Iris pigment epithelial cell (primary cell): ENCODE measurements around the gene VPS29.

Experiments used
- DNase-seq: peaks from one replicate; pipeline ENCODE4 v3.0.0-alpha.2; 2011; ENCODE audit warnings: low read depth

VPS29 gene

DNA sequence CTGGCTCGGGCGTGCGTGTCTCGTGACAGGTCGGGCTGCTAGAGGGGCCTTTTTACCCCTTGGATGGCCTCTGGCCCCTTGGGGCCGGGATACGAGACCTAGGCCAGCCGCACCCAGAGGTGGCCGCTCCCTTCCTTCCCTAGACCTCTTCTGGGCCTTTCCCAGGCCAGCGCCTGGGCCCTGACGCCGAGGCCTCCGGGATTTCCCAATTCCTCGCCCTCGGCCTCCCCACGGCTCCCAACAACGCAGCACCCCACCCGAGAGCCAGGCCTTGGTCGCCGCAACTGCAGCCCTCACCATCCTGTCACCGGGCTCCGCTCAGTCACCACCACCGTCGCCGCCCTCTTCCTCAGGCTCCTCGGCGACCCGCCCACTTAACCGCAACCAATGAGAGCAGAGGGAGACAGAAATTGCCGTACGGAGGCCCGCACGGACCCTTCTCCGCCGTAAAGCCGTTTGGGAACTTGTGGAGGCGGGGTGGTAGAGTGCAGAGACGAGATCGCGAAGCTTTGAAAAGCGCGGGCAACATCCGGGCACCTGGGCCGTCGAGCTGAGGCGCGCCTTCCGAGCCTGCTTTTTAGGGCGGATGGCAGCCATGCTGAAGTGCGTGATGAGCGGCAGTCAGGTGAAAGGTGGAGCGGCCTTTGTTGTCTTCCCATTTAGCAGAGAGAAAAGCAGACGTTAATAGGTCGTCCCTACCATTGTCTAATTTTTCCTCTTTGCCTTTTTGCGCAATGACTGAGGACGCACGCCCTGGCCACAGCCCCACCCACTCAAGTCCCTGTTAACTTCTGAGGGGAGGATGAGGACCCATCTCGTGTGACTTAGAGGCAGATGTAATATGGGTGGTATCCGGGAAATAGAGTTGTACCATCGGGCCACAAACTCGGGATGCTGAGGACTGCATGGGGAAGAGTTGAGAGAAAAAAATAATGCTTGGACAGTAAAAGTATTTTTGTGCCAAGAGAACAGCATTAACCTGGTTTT is at the start of gene VPS29, which contains the start of gene RAD9B:
Gene VPS29, minus strand, starts transcription at position 360 of the 987 bp plus-strand sequence. Its CDS starts 60 bp downstream, at position 300.
Gene RAD9B, plus strand, starts transcription at position 580 of the 987 bp plus-strand sequence. Its CDS starts 7 bp downstream, at position 587.
- peak; percentile 99 for DNase-seq

DNA sequence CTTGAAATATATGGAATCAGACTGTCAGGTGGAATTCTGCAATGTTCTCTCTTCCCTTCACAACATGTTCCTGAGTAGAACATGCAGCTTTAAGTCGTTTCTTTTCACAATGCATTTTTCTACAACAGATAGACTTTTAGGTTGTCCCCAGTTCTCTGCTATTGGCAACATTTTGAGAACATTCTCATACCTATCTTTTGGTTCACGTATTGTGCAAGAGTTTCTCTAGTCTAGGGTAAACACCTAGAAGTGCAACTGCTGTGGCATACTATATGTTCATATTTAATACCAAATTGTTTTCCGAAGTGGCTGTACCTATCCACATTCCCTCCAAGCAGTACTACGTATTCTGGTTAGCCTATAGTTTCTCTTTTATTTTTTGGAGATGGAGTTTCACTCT is 49.1 kb upstream of the VPS29 start:
- DNase-seq = no peak

- DNase-seq = no peak
Observed at GRCh38 chr12:110549716-110550115, 47.8 kb upstream of the VPS29 start.

GRCh38 chr12:110548678-110549077 is 46.8 kb upstream of the VPS29 start:
- DNase-seq = peak; percentile 69

GRCh38 chr12:110547090-110547489 is 45.2 kb upstream of the VPS29 start:
- no peak for DNase-seq

DNA sequence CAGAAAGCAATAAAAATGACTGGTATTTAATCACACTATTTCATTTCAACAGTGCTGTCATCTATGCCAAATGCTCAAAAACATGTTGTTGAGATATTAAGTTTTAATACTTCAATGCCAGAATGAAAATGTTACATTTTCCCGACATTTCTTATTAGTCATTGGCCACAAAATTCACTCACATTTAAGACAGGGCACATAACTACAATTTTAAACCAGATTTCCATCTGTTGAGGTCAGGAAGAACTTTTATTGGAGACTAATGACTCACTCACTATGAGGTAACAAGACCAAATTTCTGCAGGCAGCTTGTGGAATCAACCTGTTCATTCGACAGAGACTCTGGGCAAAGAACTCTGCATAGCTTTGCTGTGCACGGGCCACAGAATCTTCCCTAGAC is 44.4 kb upstream of the VPS29 start:
- DNase-seq = peak; percentile 96

GRCh38 chr12:110545812-110546211 is 43.9 kb upstream of the VPS29 start:
- DNase-seq = peak; percentile 49

- peak; percentile 97 for DNase-seq
Observed at GRCh38 chr12:110545259-110545658, 43.3 kb upstream of the VPS29 start.

DNA sequence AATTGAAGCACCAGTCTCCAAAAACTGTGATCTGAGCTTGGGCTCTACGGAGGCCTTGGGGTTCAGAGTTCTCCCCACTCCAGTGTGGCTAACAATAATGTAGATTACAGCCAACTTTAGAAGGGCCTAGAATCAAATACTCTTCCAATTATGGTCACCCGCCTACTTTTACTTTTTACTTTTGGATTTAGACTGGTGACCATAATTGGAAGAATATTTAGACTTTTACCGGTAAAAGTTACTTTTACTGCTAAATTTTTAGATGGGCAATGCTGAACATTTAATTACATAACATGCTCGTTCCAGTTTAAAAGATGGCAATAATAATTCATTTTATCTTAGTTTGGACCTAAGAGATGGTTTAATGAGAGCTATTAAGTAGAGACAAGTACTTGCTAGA is 42.1 kb upstream of the VPS29 start:
- DNase-seq = no peak

DNA sequence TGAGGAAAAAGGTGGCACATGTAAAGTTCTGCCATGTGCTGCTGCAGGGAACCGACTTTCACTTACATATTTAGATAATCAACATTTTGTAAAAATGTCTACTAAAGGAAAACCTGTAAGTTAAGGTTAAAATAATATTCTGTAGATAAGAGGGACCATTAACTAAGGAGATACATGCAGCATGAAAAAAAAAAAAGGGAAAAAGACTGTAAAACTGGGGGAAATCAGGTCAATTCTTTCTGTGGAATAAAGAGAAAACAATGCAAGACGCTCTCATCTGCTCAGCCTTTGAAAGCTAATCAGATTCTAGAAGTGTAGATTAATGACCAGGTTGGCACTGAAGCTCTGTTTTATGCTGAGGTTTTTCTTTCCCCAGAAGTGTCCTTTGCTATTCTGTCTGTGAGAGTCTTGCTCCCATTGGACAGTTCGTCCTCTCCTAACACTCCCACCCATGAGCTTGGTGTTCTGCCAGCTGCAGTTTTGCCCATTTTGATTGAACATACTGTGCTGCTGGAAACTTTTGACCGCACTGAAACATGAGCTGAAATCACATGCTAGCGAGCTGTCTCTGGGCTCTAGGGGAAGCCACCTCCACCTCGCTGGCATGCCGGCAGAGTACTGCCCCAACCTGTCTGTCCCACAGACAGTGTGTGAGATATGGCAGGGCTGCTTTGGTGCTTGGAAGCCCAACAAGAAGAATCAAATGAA is 41.5 kb upstream of the VPS29 start:
- DNase-seq = peak; percentile 97

GRCh38 chr12:110540048-110540447 is 38.1 kb upstream of the VPS29 start:
- peak; percentile 49 for DNase-seq

- no peak for DNase-seq
Observed at GRCh38 chr12:110538869-110539622, 37.1 kb upstream of the VPS29 start.

GRCh38 chr12:110537605-110538409 is 35.9 kb upstream of the VPS29 start:
- DNase-seq = no peak

DNA sequence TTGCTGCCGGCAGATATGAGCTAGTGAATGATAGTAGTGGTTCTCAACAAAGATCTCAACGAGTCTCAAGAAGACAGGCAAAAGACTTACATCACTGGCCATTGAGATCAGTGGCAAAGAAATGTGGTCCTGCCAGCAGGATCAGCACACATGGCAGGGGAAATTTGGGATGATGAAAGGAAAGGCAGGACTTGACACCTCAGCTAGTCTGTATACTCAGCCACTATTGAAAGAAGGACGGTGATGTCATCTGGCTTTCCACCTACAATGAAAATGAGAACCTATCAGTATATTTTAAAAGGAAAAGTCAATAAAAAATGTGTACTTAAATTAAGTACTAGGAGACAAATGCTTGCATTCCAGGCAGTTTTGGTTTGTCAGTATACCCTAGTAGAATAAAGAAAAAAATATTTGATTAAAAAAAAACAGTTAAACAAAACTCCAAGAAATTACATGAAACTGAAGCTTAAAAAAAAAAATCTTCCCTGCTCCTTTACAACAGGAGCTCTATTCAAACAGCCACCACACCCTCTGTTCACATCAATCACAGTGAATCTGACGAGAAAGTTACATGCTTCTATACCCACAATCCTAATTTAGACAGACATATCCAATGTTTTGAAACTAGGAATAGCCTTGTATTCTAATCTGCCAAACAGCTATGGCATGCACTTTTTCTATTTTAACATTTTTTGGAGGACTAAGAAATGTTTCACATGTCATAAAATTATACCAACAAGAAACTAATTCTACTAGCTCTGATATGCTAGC is 35.1 kb upstream of the VPS29 start:
- DNase-seq = no peak

GRCh38 chr12:110534811-110535210 is 32.9 kb upstream of the VPS29 start:
- no peak for DNase-seq

DNA sequence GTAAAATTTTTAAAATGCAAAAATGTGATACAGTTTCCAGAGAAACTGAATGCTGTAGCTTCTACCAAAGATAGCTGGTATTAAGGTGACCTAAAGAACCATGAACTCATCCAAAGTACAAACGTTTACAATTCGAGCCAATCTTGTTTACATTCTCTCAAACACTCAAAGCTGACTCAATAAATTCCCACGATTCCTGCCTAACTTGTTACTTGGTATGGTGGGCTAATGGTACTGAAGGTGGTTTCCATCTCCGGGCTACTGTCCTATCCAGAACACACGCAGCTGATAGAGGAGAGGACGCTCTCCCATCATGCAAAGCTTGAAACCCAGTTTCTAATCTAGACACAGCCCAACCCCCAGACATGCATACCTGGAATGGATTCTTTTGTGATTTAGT is 31.7 kb upstream of the VPS29 start:
- DNase-seq = peak; percentile 90

GRCh38 chr12:110532644-110533043 is 30.7 kb upstream of the VPS29 start:
- no peak for DNase-seq

- peak; percentile 53 for DNase-seq
Observed at GRCh38 chr12:110531741-110532333, 29.9 kb upstream of the VPS29 start.

GRCh38 chr12:110530511-110530910 is 28.6 kb upstream of the VPS29 start:
- no peak for DNase-seq

GRCh38 chr12:110528277-110528839 is 26.4 kb upstream of the VPS29 start:
- DNase-seq = no peak
